Natural killer cell (primary cell): ENCODE results near the gene JMJD1C. TPM values are rescaled to one million over a fixed set of nuclear protein-coding genes. Genes with fewer than 3 reads are reported as not detected.

Experiments used
- ATAC-seq, 3 donors: fragments of 150-1000 bp in 2 of 3; fragments of 200-7000 bp in 1 of 3; cut with Tn5 transposase; 1 replicate in 1 of 3; 2 replicates in 2 of 3; pipeline ENCODE4 v1.10.0; 2021; ENCODE audit warnings: mild to moderate bottlenecking in 2 of 3, moderate library complexity in 2 of 3
- DNase-seq, 2 donors: peaks; one replicate each; pipeline versions ENCODE4 v3.0.0 to v3.0.0-alpha.2; 2013 to 2021; ENCODE audit warnings: mixed read lengths in 1 of 2
- H3K27ac ChIP-seq: one replicate; pipeline ENCODE4 v1.5.1; 2013; ENCODE audit warnings: mild to moderate bottlenecking, low read length
- H3K27me3 ChIP-seq: one replicate; pipeline ENCODE4 v1.6.1; 2013; ENCODE audit warnings: low read length; ENCODE audit not compliant: control insufficient read depth, insufficient read depth
- H3K36me3 ChIP-seq: one replicate; pipeline ENCODE4 v1.6.1; 2013; ENCODE audit warnings: low read length; ENCODE audit not compliant: control insufficient read depth, insufficient read depth
- H3K4me1 ChIP-seq: one replicate; pipeline ENCODE4 v1.6.1; 2013; ENCODE audit warnings: low read length; ENCODE audit not compliant: control insufficient read depth, insufficient read depth
- H3K4me3 ChIP-seq: one replicate; pipeline ENCODE4 v1.5.1; 2013; ENCODE audit warnings: low read length
- H3K9me3 ChIP-seq: one replicate; pipeline ENCODE4 v1.6.1; 2013; ENCODE audit warnings: low read length; ENCODE audit not compliant: control insufficient read depth, insufficient read depth
- H3K27ac Mint-ChIP-seq, 2 donors: one replicate each; pipeline ENCODE4 v1.8.0; 2022; ENCODE audit warnings: mild to moderate bottlenecking in 2 of 2, mixed read lengths in 2 of 2, moderate library complexity in 1 of 2
- H3K27me3 Mint-ChIP-seq, 2 donors: one replicate each; pipeline ENCODE4 v1.8.0; 2022; ENCODE audit warnings: low read depth in 2 of 2, mixed read lengths in 2 of 2
- H3K36me3 Mint-ChIP-seq: one replicate; pipeline ENCODE4 v1.8.0; 2022; ENCODE audit warnings: mixed read lengths
- H3K4me1 Mint-ChIP-seq, 2 donors: one replicate each; pipeline ENCODE4 v1.8.0; 2022; ENCODE audit warnings: mixed read lengths in 2 of 2
- H3K4me3 Mint-ChIP-seq: one replicate; pipeline ENCODE4 v1.8.0; 2022; ENCODE audit warnings: mild to moderate bottlenecking, moderate library complexity, mixed read lengths
- H3K9me3 Mint-ChIP-seq, 2 donors: one replicate each; pipeline ENCODE4 v1.8.0; 2022; ENCODE audit warnings: mixed read lengths in 2 of 2
- WGBS: methylation state at CpG from one replicate; pipeline ENCODE4 v1.1.7; 2013; ENCODE audit warnings: missing lambda C conversion rate; ENCODE audit not compliant: insufficient coverage; 5-methylcytosine and 5-hydroxymethylcytosine counted together
- intact Hi-C: fragments of 100-400 bp; cut with micrococcal nuclease; formaldehyde crosslinking; loops from one replicate; pipeline ENCODE4 v1.14.2; 2022
- total RNA-seq, 4 donors: library from RNA; stranded (reverse); fragments of 120-200 nt in 1 of 4; gene quantifications; one replicate each; pipeline versions ENCODE4 v1.2.3 to v1.2.4, GENCODE V29; 2013 to 2022
- TF ChIP-seq, protein P1 (sequence below): fragments of 200-600 bp; IDR thresholded peaks from one replicate; pipeline ENCODE4 v1.8.0; 2022; ENCODE audit warnings: antibody characterized with exemption

The JMJD1C gene
- total RNA-seq, 3 donors from 2014 or later (not counting 1 experiment from before 2014, with no cell fraction given), result 125 to 208 (median 156) TPM

DNA sequence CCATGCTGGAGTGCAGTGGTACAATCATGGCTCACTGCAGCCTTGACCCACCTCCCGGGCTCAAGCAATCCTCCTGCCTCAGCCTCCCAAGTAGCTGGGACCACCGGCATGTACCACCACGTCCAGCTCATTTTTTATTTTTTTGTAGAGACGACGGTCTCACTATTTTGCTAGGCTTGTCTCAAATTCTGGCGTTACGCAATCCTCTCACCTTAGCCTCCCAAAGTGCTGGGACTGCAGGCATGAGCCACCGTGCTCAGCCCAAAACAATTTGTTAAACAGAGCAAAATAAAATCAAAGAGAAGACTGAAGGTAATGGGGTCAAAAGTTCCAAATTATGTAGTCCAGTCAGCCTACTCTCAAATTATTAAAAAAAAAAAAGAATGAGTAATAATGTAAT, 8.7 kb upstream of the JMJD1C start:
- WGBS, result 98% methylated on average over 7 of the region's 8 CpGs

DNA sequence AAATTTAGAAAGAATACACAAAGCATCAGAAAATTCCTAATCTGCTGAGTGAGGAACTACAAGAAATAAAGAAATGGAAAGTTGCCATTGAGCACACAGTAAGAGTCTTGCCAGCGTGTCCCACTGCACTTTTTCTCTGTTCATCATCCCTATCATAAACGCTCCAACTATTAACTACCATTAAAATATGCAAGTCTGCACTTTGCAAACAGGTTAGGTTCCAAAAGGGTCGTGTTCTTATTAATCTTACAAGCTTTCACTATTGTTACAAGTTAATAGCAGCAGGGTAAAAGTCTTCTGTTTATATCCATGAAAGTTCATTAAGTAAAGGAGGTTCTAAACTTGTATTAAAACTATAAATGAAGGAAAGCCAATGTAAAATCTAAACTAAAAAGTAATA, 5.2 kb upstream of the JMJD1C start:
- Histone ChIP-seq H3K9me3 (no peaks in the 10 kb centered on the region), H3K27me3 (no peaks in the 10 kb centered on the region), H3K4me1 (peaks cover 5% of the 10 kb centered on the region), H3K36me3 (no peaks in the 10 kb centered on the region), H3K27ac (no peak overlapping the region), H3K4me3 (no peak overlapping the region)
- no peaks in the 10 kb centered on the region for H3K9me3 Mint-ChIP-seq
- peaks cover 8 to 10% of the 10 kb centered on the region in 2 donors for H3K4me1 Mint-ChIP-seq
- no peak overlapping the region for H3K4me3 Mint-ChIP-seq
- H3K36me3 Mint-ChIP-seq, result no peaks in the 10 kb centered on the region
- no peak overlapping the region for H3K27ac Mint-ChIP-seq
- H3K27me3 Mint-ChIP-seq, result peaks cover 0 to 7% of the 10 kb centered on the region in 2 donors
- DNase-seq, result no peak
- intact Hi-C loops, result loop anchor here (5.0 kb wide), 1 partner anchor 36 kb away; no protein-coding TSS in a partner anchor
- 96% methylated on average over 2 of the region's 3 CpGs for WGBS
- ATAC-seq, result no peak
- TF ChIP-seq, protein P1, sequence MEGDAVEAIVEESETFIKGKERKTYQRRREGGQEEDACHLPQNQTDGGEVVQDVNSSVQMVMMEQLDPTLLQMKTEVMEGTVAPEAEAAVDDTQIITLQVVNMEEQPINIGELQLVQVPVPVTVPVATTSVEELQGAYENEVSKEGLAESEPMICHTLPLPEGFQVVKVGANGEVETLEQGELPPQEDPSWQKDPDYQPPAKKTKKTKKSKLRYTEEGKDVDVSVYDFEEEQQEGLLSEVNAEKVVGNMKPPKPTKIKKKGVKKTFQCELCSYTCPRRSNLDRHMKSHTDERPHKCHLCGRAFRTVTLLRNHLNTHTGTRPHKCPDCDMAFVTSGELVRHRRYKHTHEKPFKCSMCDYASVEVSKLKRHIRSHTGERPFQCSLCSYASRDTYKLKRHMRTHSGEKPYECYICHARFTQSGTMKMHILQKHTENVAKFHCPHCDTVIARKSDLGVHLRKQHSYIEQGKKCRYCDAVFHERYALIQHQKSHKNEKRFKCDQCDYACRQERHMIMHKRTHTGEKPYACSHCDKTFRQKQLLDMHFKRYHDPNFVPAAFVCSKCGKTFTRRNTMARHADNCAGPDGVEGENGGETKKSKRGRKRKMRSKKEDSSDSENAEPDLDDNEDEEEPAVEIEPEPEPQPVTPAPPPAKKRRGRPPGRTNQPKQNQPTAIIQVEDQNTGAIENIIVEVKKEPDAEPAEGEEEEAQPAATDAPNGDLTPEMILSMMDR, result no peak

More for the DNA sequence above, 8.7 kb upstream of the JMJD1C start:
- H3K36me3 Mint-ChIP-seq, result no peaks in the 10 kb centered on the region
- H3K4me1 Mint-ChIP-seq, result peaks cover 0 to 4% of the 10 kb centered on the region in 2 donors
- Histone ChIP-seq H3K27ac (no peak overlapping the region), H3K4me1 (no peaks in the 10 kb centered on the region), H3K36me3 (no peaks in the 10 kb centered on the region), H3K4me3 (no peak overlapping the region), H3K9me3 (no peaks in the 10 kb centered on the region), H3K27me3 (no peaks in the 10 kb centered on the region)
- H3K27ac Mint-ChIP-seq, result no peak overlapping the region
- H3K27me3 Mint-ChIP-seq, result no peaks in the 10 kb centered on the region
- intact Hi-C loops, result loop anchor here (5.0 kb wide), 1 partner anchor 33 kb away; no protein-coding TSS in a partner anchor
- DNase-seq, result no peak
- H3K4me3 Mint-ChIP-seq, result no peak overlapping the region
- no peaks in the 10 kb centered on the region for H3K9me3 Mint-ChIP-seq
- no peak for ATAC-seq
- TF ChIP-seq, protein P1, result no peak

DNA sequence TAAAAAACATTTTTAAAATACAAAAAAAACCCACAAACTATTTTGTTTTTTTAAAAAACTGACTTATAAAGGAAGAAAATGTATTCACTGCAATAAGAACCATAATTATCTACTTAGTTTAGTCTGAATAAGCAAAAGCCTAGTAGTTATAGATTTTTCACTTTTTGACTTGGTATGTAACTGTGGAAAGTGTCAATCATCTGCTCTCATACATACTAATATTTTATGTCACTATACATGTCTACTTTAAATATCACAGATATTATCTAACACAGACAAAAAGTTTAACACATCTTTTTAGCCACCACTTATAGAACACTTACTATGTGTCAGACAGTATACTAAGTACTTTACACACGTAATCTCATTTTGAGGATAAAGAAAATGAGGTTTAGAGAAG, 3.2 kb upstream of the JMJD1C start:
- no peak for ATAC-seq
- intact Hi-C loops, result loop anchor here (5.0 to 10.0 kb wide), 3 partner anchors 53 to 264 kb away; partner anchors contain the start of gene REEP3
- Histone ChIP-seq H3K4me1 (peaks cover 8% of the 10 kb centered on the region), H3K36me3 (no peaks in the 10 kb centered on the region), H3K27ac (no peak overlapping the region), H3K27me3 (no peaks in the 10 kb centered on the region), H3K4me3 (no peak overlapping the region), H3K9me3 (no peaks in the 10 kb centered on the region)
- H3K9me3 Mint-ChIP-seq, result no peaks in the 10 kb centered on the region
- no CpG with 5 or more reads among the region's 1 CpG for WGBS
- TF ChIP-seq, protein P1, result no peak
- no peak overlapping the region for H3K27ac Mint-ChIP-seq
- no peak for DNase-seq
- no peak overlapping the region for H3K4me3 Mint-ChIP-seq
- no peaks in the 10 kb centered on the region for H3K36me3 Mint-ChIP-seq
- H3K27me3 Mint-ChIP-seq, result peaks cover 2 to 7% of the 10 kb centered on the region in 2 donors
- H3K4me1 Mint-ChIP-seq, result peaks cover 19 to 20% of the 10 kb centered on the region in 2 donors

DNA sequence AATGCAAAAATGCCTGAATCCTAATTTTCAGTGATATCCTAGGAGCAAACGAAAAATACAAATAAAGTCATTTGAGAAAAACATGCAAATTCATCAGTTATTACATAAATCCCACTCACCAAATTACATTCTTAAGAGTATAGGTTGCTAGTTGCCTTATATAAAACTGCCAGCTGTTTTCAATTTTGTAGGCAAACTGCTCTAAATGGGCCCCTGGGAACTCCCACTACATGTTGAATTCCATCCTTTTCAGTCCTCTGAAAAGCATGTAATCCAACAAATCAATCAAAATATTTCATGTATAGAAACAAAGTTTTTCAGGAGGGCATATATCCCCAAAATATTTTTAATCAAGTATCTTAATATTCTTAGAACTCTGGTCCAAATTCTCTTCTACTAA, 2.1 kb upstream of the JMJD1C start:
- Histone ChIP-seq H3K36me3 (no peaks in the 10 kb centered on the region), H3K9me3 (no peaks in the 10 kb centered on the region), H3K4me3 (no peak overlapping the region), H3K27me3 (no peaks in the 10 kb centered on the region), H3K27ac (no peak overlapping the region), H3K4me1 (peaks cover 8% of the 10 kb centered on the region)
- Mint-ChIP-seq H3K9me3 (no peaks in the 10 kb centered on the region), H3K36me3 (no peaks in the 10 kb centered on the region), H3K27ac (no peak overlapping the region), H3K4me1 (peaks cover 19 to 20% of the 10 kb centered on the region in 2 donors), H3K4me3 (peak overlapping the region; percentile 57), H3K27me3 (peaks cover 2 to 7% of the 10 kb centered on the region in 2 donors)
- TF ChIP-seq, protein P1, result no peak
- no peak for DNase-seq
- no peak for ATAC-seq
- WGBS, result 100% methylated on average over 1 of the region's 1 CpG
- intact Hi-C loops, result loop anchor here (5.0 to 10.0 kb wide), 3 partner anchors 54 to 263 kb away; partner anchors contain the start of gene REEP3
